IMR-90 (cell line): Measurements from ENCODE around the gene C3orf22. TPM values are rescaled to one million over a fixed set of nuclear protein-coding genes. Genes with fewer than 3 reads are reported as not detected.

Experiments used
- ATAC-seq: fragments of 200-7000 bp; cut with Tn5 transposase; 2 replicates; pipeline ENCODE4 v1.9.1; 2020; ENCODE audit warnings: low read depth, mild to moderate bottlenecking, moderate library complexity
- BruUV-seq: library from RNA; stranded (reverse); fragments of 400-500 nt; replicated peaks from 2 replicates; lab custom pipeline; 2021; lab: Mats Ljungman, UMichigan
- CTCF ChIA-PET: fragments of 300-600 bp; formaldehyde crosslinking; extraction: SDS; loops from one replicate; lab custom pipeline; 2021; ENCODE audit warnings: antibody characterized with exemption; lab: Yijun Ruan, JAX
- POLR2A ChIA-PET: fragments of 300-600 bp; sonication (Branson Sonifier 250); formaldehyde crosslinking; loops from one replicate; lab custom pipeline; 2022; ENCODE audit warnings: antibody characterized with exemption; ENCODE audit not compliant: unreplicated experiment; lab: Charles Lee
- DNase-seq: peaks from one replicate; pipeline ENCODE4 v3.0.0; 2013
- H2AFZ ChIP-seq: replicated peaks from 2 replicates; pipeline ENCODE3; 2013; ENCODE audit warnings: low read length, mild to moderate bottlenecking; ENCODE audit not compliant: poor library complexity
- H2AK5ac ChIP-seq: 2 replicates; pipeline ENCODE4 v1.6.1; 2013; ENCODE audit warnings: low read depth, low read length, inconsistent platforms
- H2AK9ac ChIP-seq: replicated peaks from 2 replicates; pipeline ENCODE3; 2013; ENCODE audit warnings: mild to moderate bottlenecking, low read depth, low read length, moderate library complexity; ENCODE audit not compliant: poor library complexity
- H2BK120ac ChIP-seq: 2 replicates; pipeline ENCODE4 v1.6.1; 2013; ENCODE audit warnings: low read depth, low read length, inconsistent platforms
- H2BK15ac ChIP-seq: 3 replicates; pipeline ENCODE4 v1.6.1; 2013; ENCODE audit warnings: low read depth, low read length, inconsistent platforms
- H2BK20ac ChIP-seq: 2 replicates; pipeline ENCODE4 v1.6.1; 2013; ENCODE audit warnings: low read depth, mild to moderate bottlenecking, inconsistent platforms, low read length, moderate library complexity
- H2BK5ac ChIP-seq: 2 replicates; pipeline ENCODE4 v1.6.1; 2013; ENCODE audit warnings: mild to moderate bottlenecking, low read depth, low read length, inconsistent platforms; ENCODE audit not compliant: poor library complexity, severe bottlenecking
- H3K14ac ChIP-seq: replicated peaks from 2 replicates; pipeline ENCODE4 v1.6.1; 2013; ENCODE audit warnings: low read depth, low read length, inconsistent platforms
- H3K18ac ChIP-seq: 2 replicates; pipeline ENCODE4 v1.6.1; 2013; ENCODE audit warnings: low read depth, low read length, control low read depth
- H3K23ac ChIP-seq: 2 replicates; pipeline ENCODE4 v1.6.1; 2013; ENCODE audit warnings: low read depth, low read length, inconsistent platforms
- H3K27ac ChIP-seq: 2 replicates; pipeline ENCODE4 v1.5.1; 2013; ENCODE audit warnings: mild to moderate bottlenecking, control low read depth, low read length; ENCODE audit not compliant: insufficient read depth
- H3K27me3 ChIP-seq: 2 replicates; pipeline ENCODE4 v1.6.1; 2013; ENCODE audit warnings: low read length; ENCODE audit not compliant: control insufficient read depth, insufficient read depth
- H3K36me3 ChIP-seq: 2 replicates; pipeline ENCODE4 v1.6.1; 2013; ENCODE audit warnings: low read length, mixed read lengths; ENCODE audit not compliant: control insufficient read depth, insufficient read depth
- H3K4ac ChIP-seq: 2 replicates; pipeline ENCODE4 v1.6.1; 2013; ENCODE audit warnings: low read depth, low read length, inconsistent platforms
- H3K4me1 ChIP-seq: 2 replicates; pipeline ENCODE4 v1.6.1; 2013; ENCODE audit warnings: low read length, mixed read lengths; ENCODE audit not compliant: control insufficient read depth, insufficient read depth
- H3K4me2 ChIP-seq: 2 replicates; pipeline ENCODE4 v1.6.1; 2013; ENCODE audit warnings: low read depth, mild to moderate bottlenecking, control low read depth, low read length, moderate library complexity
- H3K4me3 ChIP-seq: 2 replicates; pipeline ENCODE4 v1.5.1; 2013; ENCODE audit warnings: low read depth, mild to moderate bottlenecking, control low read depth, low read length, moderate library complexity; ENCODE audit not compliant: insufficient read depth
- H3K56ac ChIP-seq: 2 replicates; pipeline ENCODE4 v1.6.1; 2013; ENCODE audit warnings: low read length, inconsistent platforms; ENCODE audit not compliant: insufficient read depth; ENCODE audit errors: extremely low read depth
- H3K79me1 ChIP-seq, 2 experiments: 2 replicates each; pipeline ENCODE4 v1.6.1; 2013; ENCODE audit warnings: low read length in 2 of 2, inconsistent platforms in 1 of 2, low read depth in 1 of 2
- H3K9ac ChIP-seq: 2 replicates; pipeline ENCODE4 v1.6.1; 2013; ENCODE audit warnings: low read depth, low read length, control low read depth
- H3K9me1 ChIP-seq: 2 replicates; pipeline ENCODE4 v1.6.1; 2013; ENCODE audit warnings: low read length, inconsistent platforms; ENCODE audit not compliant: insufficient read depth
- H3K9me3 ChIP-seq: 2 replicates; pipeline ENCODE4 v1.6.1; 2013; ENCODE audit warnings: low read length; ENCODE audit not compliant: control insufficient read depth, insufficient read depth
- H4K20me1 ChIP-seq: 2 replicates; pipeline ENCODE4 v1.6.1; 2013; ENCODE audit warnings: low read length, inconsistent platforms; ENCODE audit not compliant: insufficient read depth
- H4K5ac ChIP-seq: 2 replicates; pipeline ENCODE4 v1.6.1; 2013; ENCODE audit warnings: mild to moderate bottlenecking, low read depth, low read length, control low read depth
- H4K8ac ChIP-seq, 2 experiments: 2 replicates each; pipeline ENCODE4 v1.6.1; 2013; ENCODE audit warnings: low read depth in 2 of 2, low read length in 2 of 2, control low read depth in 1 of 2, inconsistent platforms in 1 of 2
- H4K91ac ChIP-seq: 2 replicates; pipeline ENCODE4 v1.6.1; 2013; ENCODE audit warnings: low read depth, low read length, inconsistent platforms; ENCODE audit not compliant: insufficient read depth
- BHLHE40 ChIP-seq: fragments of 150-350 bp; IDR thresholded peaks from 2 replicates; pipeline ENCODE4 v1.6.1; 2016; ENCODE audit warnings: mild to moderate bottlenecking, low read depth, low read length
- CEBPB ChIP-seq: IDR thresholded peaks from 2 replicates; pipeline ENCODE4 v1.6.1; 2012; ENCODE audit warnings: low read depth, low read length, improper control_type of control experiment
- CHD1 ChIP-seq: IDR thresholded peaks from 2 replicates; pipeline ENCODE4 v1.6.1; 2012; ENCODE audit warnings: low read depth, low read length, improper control_type of control experiment
- CTCF ChIP-seq: conservative IDR thresholded peaks from 2 replicates; pipeline ENCODE4 v1.5.1; 2012; ENCODE audit warnings: mild to moderate bottlenecking, low read depth, low read length, improper control_type of control experiment
- FOS ChIP-seq: fragments of 150-350 bp; IDR thresholded peaks from 2 replicates; pipeline ENCODE4 v1.6.1; 2016; ENCODE audit warnings: low read depth, low read length
- MAFK ChIP-seq: IDR thresholded peaks from 2 replicates; pipeline ENCODE4 v1.6.1; 2012; ENCODE audit warnings: low read depth, low read length, improper control_type of control experiment
- MAZ ChIP-seq: IDR thresholded peaks from 2 replicates; pipeline ENCODE4 v1.6.1; 2012; ENCODE audit warnings: low read depth, mild to moderate bottlenecking, low read length, improper control_type of control experiment, moderate library complexity, borderline replicate concordance
- MXI1 ChIP-seq: IDR thresholded peaks from 2 replicates; pipeline ENCODE4 v1.6.1; 2012; ENCODE audit warnings: low read depth, mild to moderate bottlenecking, low read length, moderate library complexity, borderline replicate concordance
- NFE2L2 ChIP-seq: fragments of 150-350 bp; IDR thresholded peaks from 2 replicates; pipeline ENCODE4 v1.6.1; 2016; ENCODE audit warnings: low read depth, mild to moderate bottlenecking, low read length
- POLR2A ChIP-seq: IDR thresholded peaks from 2 replicates; pipeline ENCODE4 v1.6.1; 2012; ENCODE audit warnings: mild to moderate bottlenecking, low read depth, low read length
- RAD21 ChIP-seq: IDR thresholded peaks from 2 replicates; pipeline ENCODE4 v1.6.1; 2012; ENCODE audit warnings: low read length, improper control_type of control experiment
- RCOR1 ChIP-seq: IDR thresholded peaks from 2 replicates; pipeline ENCODE4 v1.6.1; 2012; ENCODE audit warnings: mild to moderate bottlenecking, low read length, improper control_type of control experiment; ENCODE audit not compliant: insufficient replicate concordance
- RFX5 ChIP-seq: IDR thresholded peaks from 2 replicates; pipeline ENCODE4 v1.8.0; 2012; ENCODE audit warnings: low read depth, mild to moderate bottlenecking, low read length, moderate library complexity
- SMC3 ChIP-seq: fragments of 150-350 bp; IDR thresholded peaks from 2 replicates; pipeline ENCODE4 v1.6.1; 2016; ENCODE audit warnings: low read depth, mild to moderate bottlenecking, antibody characterized with exemption, low read length, moderate library complexity
- USF2 ChIP-seq: fragments of 150-350 bp; IDR thresholded peaks from 2 replicates; pipeline ENCODE4 v1.6.1; 2017; ENCODE audit warnings: mild to moderate bottlenecking, antibody characterized with exemption, low read length, low read depth
- WGBS, 2 experiments: methylation state at CpG; one replicate each; pipeline versions ENCODE4 v1.1.5 to v1.1.7; 2013; ENCODE audit warnings: missing lambda C conversion rate in 2 of 2; ENCODE audit not compliant: insufficient read length in 1 of 2; ENCODE audit errors: extremely low coverage in 2 of 2; 5-methylcytosine and 5-hydroxymethylcytosine counted together
- dilution Hi-C: fragments of 300-500 bp; cut with HindIII; formaldehyde crosslinking; loops from one replicate; pipeline ENCODE4 v1.14.3; 2018; ENCODE audit warnings: low sequenced_read_pairs; ENCODE audit not compliant: unreplicated experiment
- in situ Hi-C: fragments of 300-500 bp; cut with MboI; formaldehyde crosslinking; loops from 3 replicates; pipeline ENCODE4 v1.14.3; 2019; ENCODE audit warnings: low sequenced_read_pairs, inconsistent platforms, mixed read lengths
- intact Hi-C: fragments of 100-400 bp; cut with micrococcal nuclease; formaldehyde crosslinking; loops from 2 replicates; pipeline ENCODE4 v1.10.0; 2022
- polyA plus RNA-seq, 3 experiments: library from polyadenylated mRNA; depleted of rRNA; stranded (reverse); fragments of >200 nt; gene quantifications; 2 replicates each; pipeline ENCODE4 v1.2.3, GENCODE V29; 2012; ENCODE audit warnings: low replicate concordance in 1 of 3
- total RNA-seq: library from RNA; depleted of rRNA; stranded (reverse); fragments of >200 nt; gene quantifications from 2 replicates; pipeline ENCODE4 v1.2.3, GENCODE V29; 2012
- TF ChIP-seq, protein P1 (sequence below): fragments of 150-350 bp; IDR thresholded peaks from 2 replicates; pipeline ENCODE4 v1.6.1; 2016; ENCODE audit warnings: low read depth, mild to moderate bottlenecking, low read length, moderate library complexity, borderline replicate concordance

The C3orf22 gene
- total and polyA plus RNA-seq, 2 of the 4 experiments (the other 2 are of a cell fraction): not detected

DNA sequence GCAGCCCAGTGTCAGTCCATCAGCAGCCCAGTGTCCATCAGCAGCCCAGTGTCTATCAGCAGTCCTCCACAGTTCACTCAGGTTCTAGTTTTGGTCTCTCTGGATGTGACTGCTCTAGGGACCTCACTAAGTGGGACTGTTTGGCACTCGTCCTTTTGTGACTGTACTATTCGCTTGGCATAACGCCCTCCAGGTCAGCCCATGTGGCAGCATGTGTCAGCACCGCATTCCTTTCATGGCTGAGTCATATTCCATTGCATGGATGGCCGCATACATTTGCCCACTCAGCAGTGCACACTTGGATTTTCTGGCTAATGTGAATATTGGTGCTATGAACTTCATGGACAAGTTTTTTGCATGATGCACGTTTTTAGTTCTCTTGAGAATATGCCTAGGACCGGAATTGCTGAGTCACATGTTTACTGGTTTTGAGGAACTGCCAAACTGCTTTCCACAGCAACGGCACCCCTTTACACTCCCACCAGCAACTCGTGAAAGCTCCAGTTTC is 18.3 kb downstream of the C3orf22 start:
- no TSS peak for BruUV-seq

More for the DNA sequence above, 18.3 kb downstream of the C3orf22 start:
- H3K14ac ChIP-seq: no peak overlapping the region
- POLR2A ChIA-PET: no interaction called here
- peak; percentile 93 for DNase-seq
- H2BK120ac ChIP-seq: peak overlapping the region; percentile 47
- TF ChIP-seq CEBPB: peak; percentile 70
- TF ChIP-seq FOS: peak; percentile 81
- TF ChIP-seq CHD1: no peak
- peak; percentile 54; the same call in 1 of the 2 replicates for TF ChIP-seq USF2
- peak; percentile 97 for TF ChIP-seq NFE2L2
- no peak; the same call in 1 of the 2 replicates for TF ChIP-seq MAZ
- peak; percentile 78 for TF ChIP-seq BHLHE40
- TF ChIP-seq, protein P1, sequence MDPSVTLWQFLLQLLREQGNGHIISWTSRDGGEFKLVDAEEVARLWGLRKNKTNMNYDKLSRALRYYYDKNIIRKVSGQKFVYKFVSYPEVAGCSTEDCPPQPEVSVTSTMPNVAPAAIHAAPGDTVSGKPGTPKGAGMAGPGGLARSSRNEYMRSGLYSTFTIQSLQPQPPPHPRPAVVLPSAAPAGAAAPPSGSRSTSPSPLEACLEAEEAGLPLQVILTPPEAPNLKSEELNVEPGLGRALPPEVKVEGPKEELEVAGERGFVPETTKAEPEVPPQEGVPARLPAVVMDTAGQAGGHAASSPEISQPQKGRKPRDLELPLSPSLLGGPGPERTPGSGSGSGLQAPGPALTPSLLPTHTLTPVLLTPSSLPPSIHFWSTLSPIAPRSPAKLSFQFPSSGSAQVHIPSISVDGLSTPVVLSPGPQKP: no peak
- TF ChIP-seq CTCF: no peak
- TF ChIP-seq RFX5: no peak
- TF ChIP-seq MXI1: peak; percentile 37; the same call in 1 of the 2 replicates
- TF ChIP-seq MAFK: peak; percentile 98
- no peak for TF ChIP-seq POLR2A
- no peak for TF ChIP-seq SMC3
- no peak for TF ChIP-seq RAD21
- peak; percentile 77 for TF ChIP-seq RCOR1
- H3K9me3 ChIP-seq: no peaks in the 10 kb centered on the region; the same call in 1 of the 2 replicates
- peak overlapping the region; percentile 68 for H2AFZ ChIP-seq
- H2AK5ac ChIP-seq: peak overlapping the region; percentile 30; the same call in 1 of the 2 replicates
- no peak overlapping the region for H3K4me3 ChIP-seq
- WGBS, 2 experiments: 0% methylated on average over 4 of the region's 9 CpGs; no CpG with 5 or more reads in 1 of the 2 experiments
- H2BK5ac ChIP-seq: no peak overlapping the region
- peaks cover 12% of the 10 kb centered on the region for H3K9me1 ChIP-seq
- H3K27ac ChIP-seq: no peak overlapping the region
- peaks cover 38% of the 10 kb centered on the region for H3K27me3 ChIP-seq
- no peaks in the 10 kb centered on the region for H4K20me1 ChIP-seq
- CTCF ChIA-PET: no interaction called here
- no peaks in the 10 kb centered on the region for H3K79me1 ChIP-seq
- no peak overlapping the region; the same call in 1 of the 2 replicates for H2BK20ac ChIP-seq
- intact Hi-C loops: no loop called here
- dilution Hi-C loops: no loop called here
- no peak overlapping the region for H3K23ac ChIP-seq
- H3K36me3 ChIP-seq: no peaks in the 10 kb centered on the region
- H3K18ac ChIP-seq: no peak overlapping the region
- peak overlapping the region; percentile 58 for H2AK9ac ChIP-seq
- H2BK15ac ChIP-seq: no peak overlapping the region
- H3K4ac ChIP-seq: peak overlapping the region; percentile 71
- in situ Hi-C loops: no loop called here
- H3K4me1 ChIP-seq: peaks cover 6% of the 10 kb centered on the region
- no peak overlapping the region for H4K8ac ChIP-seq
- no peak overlapping the region for H3K9ac ChIP-seq
- no peak overlapping the region for H3K56ac ChIP-seq
- H4K5ac ChIP-seq: no peak overlapping the region
- H3K4me2 ChIP-seq: no peak overlapping the region
- peak; percentile 89 for ATAC-seq
- no peak overlapping the region; the same call in 1 of the 2 replicates for H4K91ac ChIP-seq
